Testis (tissue), 3 donors: ENCODE results near the gene OOSP4B. TPM values are rescaled to one million over a fixed set of nuclear protein-coding genes. Genes with fewer than 3 reads are reported as not detected.

Source experiments
- DNase-seq: peaks from one replicate; pipeline ENCODE4 v3.0.0-alpha.2; 2019
- H3K27ac ChIP-seq, 2 donors: fragments of 200-600 bp; sonication (generic); one replicate each; pipeline ENCODE4 v1.5.1; 2019
- H3K27me3 ChIP-seq: fragments of 200-600 bp; sonication (generic); one replicate; pipeline ENCODE4 v1.5.1; 2019
- H3K36me3 ChIP-seq: fragments of 200-600 bp; sonication (generic); one replicate; pipeline ENCODE4 v1.5.1; 2017; ENCODE audit warnings: low read depth; ENCODE audit errors: missing control alignments
- H3K4me1 ChIP-seq: fragments of 200-600 bp; sonication (generic); one replicate; pipeline ENCODE4 v1.5.1; 2019
- H3K4me3 ChIP-seq, 2 donors: fragments of 200-600 bp; sonication (generic); one replicate each; pipeline ENCODE4 v1.5.1; 2017 to 2019
- H3K9me3 ChIP-seq: fragments of 200-600 bp; sonication (generic); one replicate; pipeline ENCODE4 v1.5.1; 2017
- CTCF ChIP-seq, 3 experiments: fragments of 450-650 bp in 2 of 3; fragments of 200-600 bp in 1 of 3; sonication (generic) in 1 of 3; IDR thresholded peaks; one replicate each; pipeline ENCODE4 v1.5.1; 2016 to 2019; ENCODE audit warnings: antibody characterized with exemption in 3 of 3, mild to moderate bottlenecking in 2 of 3, moderate library complexity in 1 of 3
- POLR2A ChIP-seq: fragments of 450-650 bp; IDR thresholded peaks from one replicate; pipeline ENCODE4 v1.6.1; 2017; ENCODE audit warnings: antibody characterized with exemption, mild to moderate bottlenecking, moderate library complexity
- WGBS, 2 donors: methylation state at CpG; one replicate each; pipeline ENCODE4 v1.1.5; 2018; 5-methylcytosine and 5-hydroxymethylcytosine counted together
- intact Hi-C: fragments of 100-400 bp; cut with DNase I; formaldehyde crosslinking; loops from one replicate; pipeline ENCODE4 v1.15.1; 2023; ENCODE audit warnings: low total_unique reads
- polyA plus RNA-seq: library from polyadenylated mRNA; stranded (reverse); fragments of 350-450 nt; fragmentation: Illumina TruSeq; extraction: RNeasy Lipid Tissue Mini Kit (QIAGEN cat#74804); gene quantifications from one replicate; pipeline ENCODE4 v1.2.3, GENCODE V29; 2014; ENCODE audit warnings: low read depth, low replicate concordance; ENCODE audit not compliant: insufficient read depth
- total RNA-seq, 2 donors: library from RNA; depleted of rRNA; stranded (reverse); fragments of >200 nt; gene quantifications; one replicate each; pipeline ENCODE4 v1.2.3, GENCODE V29; 2016

OOSP4B gene
- total and polyA plus RNA-seq, 3 donors from 2014 or later = 0.43 TPM; not detected in 2

- DNase-seq = no peak
- Histone ChIP-seq H3K27ac (no peak within 1 kb of the TSS), H3K27me3 (no peaks in the 10 kb centered on the region), H3K36me3 (no peaks in the 10 kb centered on the region), H3K4me1 (no peaks in the 10 kb centered on the region), H3K9me3 (no peaks in the 10 kb centered on the region), H3K4me3 (no peak within 1 kb of the TSS)
- TF ChIP-seq CTCF (IDR thresholded peaks at IDR 0.05) = no peak
- TF ChIP-seq POLR2A = no peak
- intact Hi-C loops = no loop called here
- WGBS, 2 donors = 76 to 81% methylated on average over 8 of the region's 8 CpGs
Measured at GRCh38 chr11:60056349-60056969, 39.5 kb downstream of the OOSP4B start, which contains the start of gene MS4A3. Gene MS4A3 (plus strand): TSS chr11:60056665. CDS start chr11:60061161, 4,496 bp downstream.

- H3K4me3 ChIP-seq = no peak overlapping the region
- no peak overlapping the region for H3K27ac ChIP-seq
- no peaks in the 10 kb centered on the region for H3K9me3 ChIP-seq
- TF ChIP-seq POLR2A (no peak), CTCF (IDR thresholded peaks at IDR 0.05) (no peak)
- no peaks in the 10 kb centered on the region for H3K27me3 ChIP-seq
- no peaks in the 10 kb centered on the region for H3K36me3 ChIP-seq
- no peaks in the 10 kb centered on the region for H3K4me1 ChIP-seq
- 86 to 87% methylated on average over 3 of the region's 3 CpGs for WGBS, 2 donors
- DNase-seq = no peak
- intact Hi-C loops = no loop called here
Measured at GRCh38 chr11:60059052-60059451, 42.1 kb downstream of the OOSP4B start.

GRCh38 chr11:60059521-60060240 is 42.7 kb downstream of the OOSP4B start:
- Histone ChIP-seq H3K4me3 (no peak overlapping the region), H3K9me3 (no peaks in the 10 kb centered on the region), H3K36me3 (no peaks in the 10 kb centered on the region), H3K27me3 (no peaks in the 10 kb centered on the region), H3K4me1 (no peaks in the 10 kb centered on the region), H3K27ac (no peak overlapping the region)
- TF ChIP-seq CTCF (IDR thresholded peaks at IDR 0.05) (no peak), POLR2A (no peak)
- no peak for DNase-seq
- WGBS, 2 donors = 93 to 98% methylated on average over 4 of the region's 4 CpGs
- intact Hi-C loops = no loop called here

- TF ChIP-seq CTCF (IDR thresholded peaks at IDR 0.05) (no peak), POLR2A (no peak)
- Histone ChIP-seq H3K9me3 (no peaks in the 10 kb centered on the region), H3K4me1 (no peaks in the 10 kb centered on the region), H3K27ac (no peak overlapping the region), H3K27me3 (no peaks in the 10 kb centered on the region), H3K36me3 (no peaks in the 10 kb centered on the region), H3K4me3 (no peak overlapping the region)
- no peak for DNase-seq
- intact Hi-C loops = no loop called here
- WGBS, 2 donors = 61 to 74% methylated on average over 1 of the region's 1 CpG
Measured at GRCh38 chr11:60064111-60064510, 47.1 kb downstream of the OOSP4B start.

- no peaks in the 10 kb centered on the region for H3K36me3 ChIP-seq
- 89 to 92% methylated on average over 1 of the region's 1 CpG for WGBS, 2 donors
- no peak overlapping the region for H3K27ac ChIP-seq
- H3K4me1 ChIP-seq = no peaks in the 10 kb centered on the region
- no peak overlapping the region for H3K4me3 ChIP-seq
- intact Hi-C loops = no loop called here
- no peak for DNase-seq
- no peaks in the 10 kb centered on the region for H3K27me3 ChIP-seq
- H3K9me3 ChIP-seq = no peaks in the 10 kb centered on the region
- TF ChIP-seq POLR2A = no peak
- TF ChIP-seq CTCF (IDR thresholded peaks at IDR 0.05) = no peak
Measured at GRCh38 chr11:60065801-60066200, 48.8 kb downstream of the OOSP4B start.
